ENCODE results near the gene TRIM71.

- no peak for TF ChIP-seq CTCF (IDR thresholded peaks at IDR 0.05)
- TF ChIP-seq POLR2AphosphoS5 (IDR thresholded peaks at IDR 0.05) = no peak
Measured at GRCh38 chr3:32821686-32822296, 4.0 kb downstream of the TRIM71 start.
